RWPE2 (cell line): Measurements from ENCODE around the gene PLCB1.

Source experiments
- ATAC-seq: fragments of 200-7000 bp; cut with Tn5 transposase; 3 replicates; pipeline ENCODE4 v1.9.1; 2021; ENCODE audit warnings: low read depth
- DNase-seq: peaks from one replicate; pipeline ENCODE4 v3.0.0-alpha.2; 2020; ENCODE audit warnings: low spot score
- H3K27ac ChIP-seq: fragments of 450-650 bp; 2 replicates; pipeline ENCODE4 v1.5.1; 2017; ENCODE audit warnings: mild to moderate bottlenecking; ENCODE audit not compliant: poor library complexity, severe bottlenecking
- H3K27me3 ChIP-seq: fragments of 250-450 bp; sonication (Bioruptor Pico); 2 replicates; pipeline ENCODE4 v1.5.1; 2021; ENCODE audit warnings: mild to moderate bottlenecking, moderate library complexity; ENCODE audit not compliant: insufficient read depth, poor library complexity, severe bottlenecking
- H3K36me3 ChIP-seq: fragments of 250-450 bp; sonication (Bioruptor Pico); 2 replicates; pipeline ENCODE4 v1.5.1; 2020; ENCODE audit warnings: low read depth, mild to moderate bottlenecking, moderate library complexity
- H3K4me1 ChIP-seq: fragments of 250-450 bp; sonication (Bioruptor Pico); 2 replicates; pipeline ENCODE4 v1.5.1; 2021; ENCODE audit warnings: mild to moderate bottlenecking, moderate library complexity; ENCODE audit not compliant: insufficient read depth, poor library complexity, severe bottlenecking
- H3K4me3 ChIP-seq: fragments of 250-450 bp; sonication (Bioruptor Pico); 2 replicates; pipeline ENCODE4 v1.5.1; 2021; ENCODE audit warnings: mild to moderate bottlenecking, moderate library complexity; ENCODE audit not compliant: severe bottlenecking
- H3K9me3 ChIP-seq: fragments of 250-450 bp; sonication (Bioruptor Pico); 2 replicates; pipeline ENCODE4 v1.5.1; 2021; ENCODE audit warnings: mild to moderate bottlenecking, moderate library complexity; ENCODE audit not compliant: severe bottlenecking
- TF ChIP-seq, protein P1 (sequence below): fragments of 450-650 bp; IDR thresholded peaks from one replicate; pipeline ENCODE4 v1.5.1; 2017; ENCODE audit warnings: mild to moderate bottlenecking, moderate library complexity; ENCODE audit not compliant: poor library complexity, severe bottlenecking

Gene PLCB1

DNA sequence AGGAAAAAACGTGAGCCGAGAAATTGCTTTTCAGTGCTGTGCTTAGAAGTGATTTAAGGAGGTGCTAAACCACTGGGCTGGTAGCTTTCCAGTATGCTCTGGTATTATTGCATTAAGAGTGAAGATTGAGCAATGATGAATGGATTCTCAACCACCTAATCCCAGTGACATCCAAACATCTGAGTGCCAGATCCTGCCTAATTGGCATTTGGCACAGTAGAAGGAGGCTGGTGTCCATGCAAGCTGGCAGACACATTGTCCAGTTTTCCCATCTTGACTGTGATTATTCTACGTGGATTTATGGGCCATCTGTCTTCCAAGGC, 538.8 kb downstream of the PLCB1 start:
- TF ChIP-seq, protein P1, sequence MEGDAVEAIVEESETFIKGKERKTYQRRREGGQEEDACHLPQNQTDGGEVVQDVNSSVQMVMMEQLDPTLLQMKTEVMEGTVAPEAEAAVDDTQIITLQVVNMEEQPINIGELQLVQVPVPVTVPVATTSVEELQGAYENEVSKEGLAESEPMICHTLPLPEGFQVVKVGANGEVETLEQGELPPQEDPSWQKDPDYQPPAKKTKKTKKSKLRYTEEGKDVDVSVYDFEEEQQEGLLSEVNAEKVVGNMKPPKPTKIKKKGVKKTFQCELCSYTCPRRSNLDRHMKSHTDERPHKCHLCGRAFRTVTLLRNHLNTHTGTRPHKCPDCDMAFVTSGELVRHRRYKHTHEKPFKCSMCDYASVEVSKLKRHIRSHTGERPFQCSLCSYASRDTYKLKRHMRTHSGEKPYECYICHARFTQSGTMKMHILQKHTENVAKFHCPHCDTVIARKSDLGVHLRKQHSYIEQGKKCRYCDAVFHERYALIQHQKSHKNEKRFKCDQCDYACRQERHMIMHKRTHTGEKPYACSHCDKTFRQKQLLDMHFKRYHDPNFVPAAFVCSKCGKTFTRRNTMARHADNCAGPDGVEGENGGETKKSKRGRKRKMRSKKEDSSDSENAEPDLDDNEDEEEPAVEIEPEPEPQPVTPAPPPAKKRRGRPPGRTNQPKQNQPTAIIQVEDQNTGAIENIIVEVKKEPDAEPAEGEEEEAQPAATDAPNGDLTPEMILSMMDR = no peak
- no peak for ATAC-seq
- Histone ChIP-seq H3K36me3 (no peaks in the 10 kb centered on the region), H3K27ac (no peak overlapping the region), H3K4me1 (no peaks in the 10 kb centered on the region), H3K9me3 (no peaks in the 10 kb centered on the region), H3K4me3 (no peak overlapping the region), H3K27me3 (no peaks in the 10 kb centered on the region)
- no peak for DNase-seq

- H3K9me3 ChIP-seq = no peaks in the 10 kb centered on the region
- TF ChIP-seq, protein P1 = no peak
- H3K36me3 ChIP-seq = no peaks in the 10 kb centered on the region
- H3K27me3 ChIP-seq = no peaks in the 10 kb centered on the region
- H3K27ac ChIP-seq = no peak overlapping the region
- DNase-seq (no peak), ATAC-seq (no peak)
- H3K4me3 ChIP-seq = no peak overlapping the region
- no peaks in the 10 kb centered on the region for H3K4me1 ChIP-seq
These were observed 539.4 kb downstream of the PLCB1 start for GRCh38 chr20:8671370-8671961.

DNA sequence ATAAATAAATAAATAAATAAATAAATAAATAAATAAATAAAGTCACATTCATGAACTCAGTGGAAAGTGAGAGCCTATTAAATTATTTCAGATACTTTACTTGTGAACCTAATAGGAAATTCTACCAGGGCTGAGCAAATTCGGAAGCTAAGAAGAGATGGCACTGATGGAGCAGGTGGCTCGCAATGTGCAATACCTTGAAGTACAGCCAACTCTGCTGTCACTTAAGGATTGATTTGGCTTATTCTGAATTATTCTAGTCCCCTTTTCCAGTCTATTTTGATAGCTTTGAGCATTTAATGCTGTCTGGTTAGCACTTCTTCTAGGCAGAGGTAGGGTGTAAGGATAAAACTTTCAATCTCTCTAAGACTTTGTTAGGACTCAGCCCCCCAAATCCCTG, 541.0 kb downstream of the PLCB1 start:
- H3K4me1 ChIP-seq = no peaks in the 10 kb centered on the region
- DNase-seq = no peak
- H3K27me3 ChIP-seq = no peaks in the 10 kb centered on the region
- no peaks in the 10 kb centered on the region for H3K36me3 ChIP-seq
- TF ChIP-seq, protein P1 = no peak
- H3K27ac ChIP-seq = no peak overlapping the region
- no peak for ATAC-seq
- no peak overlapping the region for H3K4me3 ChIP-seq
- H3K9me3 ChIP-seq = no peaks in the 10 kb centered on the region

GRCh38 chr20:8675896-8676295, 543.8 kb downstream of the PLCB1 start:
- ATAC-seq = no peak
- H3K27ac ChIP-seq = no peak overlapping the region

More at GRCh38 chr20:8675896-8676295, 543.8 kb downstream of the PLCB1 start:
- Histone ChIP-seq H3K4me1 (no peaks in the 10 kb centered on the region), H3K9me3 (no peaks in the 10 kb centered on the region), H3K4me3 (no peak overlapping the region), H3K27me3 (no peaks in the 10 kb centered on the region), H3K36me3 (no peaks in the 10 kb centered on the region)
- TF ChIP-seq, protein P1 = no peak
- no peak for DNase-seq
